Measurements from ENCODE around the gene DHRS7B.
"Not testable (repeated sequence)": the region's sequence is repeated elsewhere in the genome, so short reads cannot be mapped to it uniquely, and the experiment has no call there.

DHRS7B gene

GRCh38 chr17:21209511-21210175 lies 82.9 kb downstream of the DHRS7B start:
- no peak for DNase-seq (ENCODE audit: low read depth, low spot score)

GRCh38 chr17:21210411-21211076 lies 83.8 kb downstream of the DHRS7B start:
- no peak for DNase-seq (ENCODE audit: low read depth, low spot score)

- no peak for DNase-seq (ENCODE audit: low read depth, low spot score)
These were observed 85.2 kb downstream of the DHRS7B start for GRCh38 chr17:21211825-21212479.

- DNase-seq (ENCODE audit: low read depth, low spot score) = no peak
These were observed 86.3 kb downstream of the DHRS7B start for GRCh38 chr17:21212826-21213637.

GRCh38 chr17:21213638-21214014 lies 86.9 kb downstream of the DHRS7B start:
- no peak for DNase-seq (ENCODE audit: low read depth, low spot score)

- peak; percentile 86 for DNase-seq (ENCODE audit: low read depth, low spot score)
These were observed 87.4 kb downstream of the DHRS7B start, which contains the start of gene TMEM11 for GRCh38 chr17:21214015-21214776. TMEM11 (minus strand) TSS chr17:21214161; CDS start chr17:21214152, 9 bp downstream.

- DNase-seq (ENCODE audit: low read depth, low spot score) = no peak
These were observed 88.2 kb downstream of the DHRS7B start for GRCh38 chr17:21214777-21215541.

GRCh38 chr17:21215935-21216334 lies 89.2 kb downstream of the DHRS7B start:
- no peak for DNase-seq (ENCODE audit: low read depth, low spot score)

GRCh38 chr17:21217346-21217745 lies 90.6 kb downstream of the DHRS7B start:
- DNase-seq (ENCODE audit: low read depth, low spot score) = no peak

GRCh38 chr17:21218101-21218500 lies 91.3 kb downstream of the DHRS7B start:
- no peak for DNase-seq (ENCODE audit: low read depth, low spot score)

GRCh38 chr17:21218831-21219380 lies 92.1 kb downstream of the DHRS7B start:
- no peak for DNase-seq (ENCODE audit: low read depth, low spot score)

- DNase-seq (ENCODE audit: low read depth, low spot score) = no peak
These were observed 96.3 kb downstream of the DHRS7B start for GRCh38 chr17:21223086-21223485.

- not testable (repeated sequence) for DNase-seq (ENCODE audit: low read depth, low spot score)
These were observed 100.5 kb downstream of the DHRS7B start for GRCh38 chr17:21227277-21227676.

- no peak for DNase-seq (ENCODE audit: low read depth, low spot score)
These were observed 101.3 kb downstream of the DHRS7B start for GRCh38 chr17:21228111-21228510.

- no peak for DNase-seq (ENCODE audit: low read depth, low spot score)
These were observed 102.1 kb downstream of the DHRS7B start for GRCh38 chr17:21228845-21229244.

GRCh38 chr17:21231533-21231932 lies 104.8 kb downstream of the DHRS7B start:
- DNase-seq (ENCODE audit: low read depth, low spot score) = no peak

GRCh38 chr17:21232033-21232749 lies 105.4 kb downstream of the DHRS7B start:
- no peak for DNase-seq (ENCODE audit: low read depth, low spot score)

- no peak for DNase-seq (ENCODE audit: low read depth, low spot score)
These were observed 107.0 kb downstream of the DHRS7B start for GRCh38 chr17:21233581-21234347.

- DNase-seq (ENCODE audit: low read depth, low spot score) = no peak
These were observed 109.2 kb downstream of the DHRS7B start for GRCh38 chr17:21235921-21236320.

Data from smooth muscle cell of the brain vasculature (primary cell).